Measurements from ENCODE around the gene TRPM6.

TRPM6 gene

GRCh38 chr9:74773886-74774479 is 113.7 kb downstream of the TRPM6 start:
- peak; percentile 72 for DNase-seq (ENCODE audit: low spot score)

GRCh38 chr9:74772121-74772520 is 115.6 kb downstream of the TRPM6 start:
- no peak for DNase-seq (ENCODE audit: low spot score)

GRCh38 chr9:74771672-74772071 is 116.0 kb downstream of the TRPM6 start:
- DNase-seq (ENCODE audit: low spot score): no peak

- DNase-seq (ENCODE audit: low spot score): no peak
These were observed 116.5 kb downstream of the TRPM6 start for GRCh38 chr9:74771262-74771585.

GRCh38 chr9:74770508-74771261 is 117.0 kb downstream of the TRPM6 start:
- peak; percentile 57 for DNase-seq (ENCODE audit: low spot score)

- no peak for DNase-seq (ENCODE audit: low spot score)
These were observed 122.2 kb downstream of the TRPM6 start for GRCh38 chr9:74765481-74765971.

- no peak for DNase-seq (ENCODE audit: low spot score)
These were observed 124.8 kb downstream of the TRPM6 start for GRCh38 chr9:74762950-74763349.

- peak; percentile 14 for DNase-seq (ENCODE audit: low spot score)
These were observed 127.6 kb downstream of the TRPM6 start for GRCh38 chr9:74760031-74760700.

- DNase-seq (ENCODE audit: low spot score): no peak
These were observed 131.7 kb downstream of the TRPM6 start for GRCh38 chr9:74755999-74756398.

GRCh38 chr9:74755355-74755754 is 132.4 kb downstream of the TRPM6 start:
- DNase-seq (ENCODE audit: low spot score): no peak

GRCh38 chr9:74753650-74754049 is 134.1 kb downstream of the TRPM6 start:
- DNase-seq (ENCODE audit: low spot score): no peak

- no peak for DNase-seq (ENCODE audit: low spot score)
These were observed 138.8 kb downstream of the TRPM6 start for GRCh38 chr9:74748966-74749365.

GRCh38 chr9:74742792-74743730 is 144.7 kb downstream of the TRPM6 start:
- DNase-seq (ENCODE audit: low spot score): peak; percentile 62

GRCh38 chr9:74742191-74742790 is 145.4 kb downstream of the TRPM6 start:
- no peak for DNase-seq (ENCODE audit: low spot score)

GRCh38 chr9:74736646-74737045 is 151.1 kb downstream of the TRPM6 start:
- no peak for DNase-seq (ENCODE audit: low spot score)

GRCh38 chr9:74735761-74736160 is 152.0 kb downstream of the TRPM6 start:
- no peak for DNase-seq (ENCODE audit: low spot score)

GRCh38 chr9:74729136-74729695 is 158.5 kb downstream of the TRPM6 start:
- no peak for DNase-seq (ENCODE audit: low spot score)

GRCh38 chr9:74728176-74728575 is 159.5 kb downstream of the TRPM6 start:
- no peak for DNase-seq (ENCODE audit: low spot score)

- DNase-seq (ENCODE audit: low spot score): no peak
These were observed 161.1 kb downstream of the TRPM6 start for GRCh38 chr9:74726581-74726980.

- no peak for DNase-seq (ENCODE audit: low spot score)
These were observed 163.4 kb downstream of the TRPM6 start for GRCh38 chr9:74724317-74724716.
